Measurements from ENCODE around the gene SEMA4A. TPM values are rescaled to one million over a fixed set of nuclear protein-coding genes. Genes with fewer than 3 reads are reported as not detected.

SEMA4A gene
- total and polyA plus RNA-seq, 4 donors, result 1.1 to 3.5 (median 1.7) TPM

DNA sequence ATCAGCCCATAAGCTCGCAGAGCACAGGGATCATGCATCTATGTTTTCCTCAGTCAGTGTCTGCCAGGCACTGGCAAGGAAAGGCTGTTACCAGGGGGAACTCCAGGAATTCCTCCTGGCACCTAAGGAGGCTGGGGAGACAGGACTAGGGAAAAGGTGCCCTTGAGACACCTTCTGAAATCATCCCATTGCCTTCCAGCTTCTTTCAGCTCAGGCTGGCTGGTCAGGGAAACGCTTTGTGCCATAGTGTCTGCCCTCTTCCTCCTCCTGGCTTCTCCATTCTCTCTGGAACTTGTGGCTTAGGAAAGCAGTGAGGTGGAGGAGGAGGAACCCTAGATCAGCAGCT is 25.1 kb upstream of the SEMA4A start:
- no peak for DNase-seq (ENCODE audit: low spot score)
- 76% methylated on average over 2 of the region's 2 CpGs for WGBS
- no peak overlapping the region for H3K4me3 ChIP-seq (ENCODE audit: low read depth in 1 of 3, low read length in 3 of 3)
- H3K4me1 ChIP-seq (ENCODE audit: control insufficient read depth in 4 of 4, insufficient read depth in 4 of 4, low read length in 3 of 4), result peaks cover 4 to 45% (median 29%) of the 10 kb centered on the region in 4 donors
- peak overlapping the region; percentile 31 to 79 for H3K27ac ChIP-seq (ENCODE audit: low read depth in 1 of 2, low read length in 2 of 2)
- H3K36me3 ChIP-seq (ENCODE audit: control insufficient read depth in 4 of 4, insufficient read depth in 3 of 4, low read depth in 1 of 4, low read length in 3 of 4), result peaks cover 0 to 10% (median 3%) of the 10 kb centered on the region in 4 donors
- no peaks in the 10 kb centered on the region for H3K9me3 ChIP-seq (ENCODE audit: control insufficient read depth in 4 of 4, low read length in 3 of 4)
- no peaks in the 10 kb centered on the region for H3K27me3 ChIP-seq (ENCODE audit: control insufficient read depth in 4 of 4, insufficient read depth in 4 of 4, low read length in 3 of 4)
- TF ChIP-seq, protein P1, sequence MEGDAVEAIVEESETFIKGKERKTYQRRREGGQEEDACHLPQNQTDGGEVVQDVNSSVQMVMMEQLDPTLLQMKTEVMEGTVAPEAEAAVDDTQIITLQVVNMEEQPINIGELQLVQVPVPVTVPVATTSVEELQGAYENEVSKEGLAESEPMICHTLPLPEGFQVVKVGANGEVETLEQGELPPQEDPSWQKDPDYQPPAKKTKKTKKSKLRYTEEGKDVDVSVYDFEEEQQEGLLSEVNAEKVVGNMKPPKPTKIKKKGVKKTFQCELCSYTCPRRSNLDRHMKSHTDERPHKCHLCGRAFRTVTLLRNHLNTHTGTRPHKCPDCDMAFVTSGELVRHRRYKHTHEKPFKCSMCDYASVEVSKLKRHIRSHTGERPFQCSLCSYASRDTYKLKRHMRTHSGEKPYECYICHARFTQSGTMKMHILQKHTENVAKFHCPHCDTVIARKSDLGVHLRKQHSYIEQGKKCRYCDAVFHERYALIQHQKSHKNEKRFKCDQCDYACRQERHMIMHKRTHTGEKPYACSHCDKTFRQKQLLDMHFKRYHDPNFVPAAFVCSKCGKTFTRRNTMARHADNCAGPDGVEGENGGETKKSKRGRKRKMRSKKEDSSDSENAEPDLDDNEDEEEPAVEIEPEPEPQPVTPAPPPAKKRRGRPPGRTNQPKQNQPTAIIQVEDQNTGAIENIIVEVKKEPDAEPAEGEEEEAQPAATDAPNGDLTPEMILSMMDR (IDR thresholded peaks at IDR 0.05; ENCODE audit: low read depth, low read length, missing input control), result no peak
- TF ChIP-seq FOXA2 (IDR thresholded peaks at IDR 0.05) (no peak), EGR1 (IDR thresholded peaks at IDR 0.05; ENCODE audit: low read depth in 2 of 2) (no peak), ZBTB33 (IDR thresholded peaks at IDR 0.05) (no peak), RXRA (IDR thresholded peaks at IDR 0.05) (no peak), GABPA (IDR thresholded peaks at IDR 0.05 in 1 of 2, conservative IDR thresholded peaks at IDR 0.05 in 1 of 2) (no peak), MAX (IDR thresholded peaks at IDR 0.05) (no peak), JUND (IDR thresholded peaks at IDR 0.05) (no peak), SP1 (IDR thresholded peaks at IDR 0.05) (no peak), NR2F2 (IDR thresholded peaks at IDR 0.05) (no peak)
- peak overlapping the region; percentile 1 to 29 for H3K9ac ChIP-seq (ENCODE audit: low read depth in 1 of 2, low read length in 2 of 2)

DNA sequence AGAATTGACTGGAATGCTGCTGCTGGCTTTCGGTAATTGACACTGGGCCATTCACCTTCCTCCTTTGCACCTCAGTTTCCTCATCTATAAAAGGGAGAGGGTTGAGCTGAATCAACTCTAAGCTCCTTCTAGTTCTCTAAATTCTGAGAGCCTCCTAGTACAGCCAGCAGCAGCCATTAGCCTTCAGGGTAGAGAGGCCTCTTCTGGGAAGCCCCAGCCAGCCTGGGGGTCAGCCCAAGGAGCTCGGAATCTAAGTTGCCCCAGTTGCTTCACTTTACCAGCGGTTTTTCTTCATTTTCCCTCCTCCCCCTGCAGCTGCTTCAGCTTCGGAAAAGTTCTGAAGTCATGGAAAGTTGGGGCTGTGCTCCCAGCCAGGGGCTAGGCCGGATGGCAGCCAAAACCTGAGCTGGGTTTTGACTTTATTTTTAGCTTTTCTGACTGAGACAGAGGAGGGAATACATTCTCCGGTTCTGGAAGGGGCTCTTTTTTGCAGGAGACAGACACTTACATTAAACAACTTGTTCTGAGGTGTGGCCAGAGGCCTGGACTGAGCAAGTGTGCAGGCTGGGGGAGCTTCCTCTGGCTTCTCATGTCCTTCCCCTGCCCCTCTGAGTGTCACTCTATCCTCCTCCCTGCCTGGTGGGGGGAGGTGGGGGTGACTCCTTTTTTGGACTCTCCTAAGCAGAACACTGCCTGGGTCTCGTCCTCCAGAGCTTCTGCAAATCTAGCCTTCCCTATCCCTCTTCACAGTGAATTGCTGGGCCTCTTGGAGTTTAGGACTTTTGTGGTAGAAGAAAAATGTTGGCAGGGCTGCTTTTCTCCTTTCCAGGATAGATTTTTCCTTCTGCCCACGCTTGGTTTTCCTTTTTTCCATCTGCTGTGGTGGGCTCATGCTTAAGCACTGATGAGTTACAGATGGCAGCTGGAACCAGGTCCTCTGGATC is 24.5 kb upstream of the SEMA4A start:
- Histone ChIP-seq H3K27ac (ENCODE audit: low read depth in 1 of 2, low read length in 2 of 2) (peak overlapping the region; percentile 31 to 79), H3K36me3 (ENCODE audit: control insufficient read depth in 4 of 4, insufficient read depth in 3 of 4, low read depth in 1 of 4, low read length in 3 of 4) (peaks cover 2 to 15% (median 5%) of the 10 kb centered on the region in 4 donors), H3K4me3 (ENCODE audit: low read depth in 1 of 3, low read length in 3 of 3) (no peak overlapping the region), H3K4me1 (ENCODE audit: control insufficient read depth in 4 of 4, insufficient read depth in 4 of 4, low read length in 3 of 4) (peaks cover 2 to 39% (median 23%) of the 10 kb centered on the region in 4 donors), H3K9ac (ENCODE audit: low read depth in 1 of 2, low read length in 2 of 2) (peak overlapping the region; percentile 29 to 54), H3K9me3 (ENCODE audit: control insufficient read depth in 4 of 4, low read length in 3 of 4) (no peaks in the 10 kb centered on the region), H3K27me3 (ENCODE audit: control insufficient read depth in 4 of 4, insufficient read depth in 4 of 4, low read length in 3 of 4) (no peaks in the 10 kb centered on the region)
- WGBS, result 68% methylated on average over 8 of the region's 8 CpGs
- no peak for DNase-seq (ENCODE audit: low spot score)
- TF ChIP-seq ATF3 (IDR thresholded peaks at IDR 0.05) (no peak), REST (IDR thresholded peaks at IDR 0.05) (no peak), RXRA (IDR thresholded peaks at IDR 0.05) (peak; percentile 13 to 27), RAD21 (IDR thresholded peaks at IDR 0.05) (peak in 1 of 2 donors; percentile 5), FOXA2 (IDR thresholded peaks at IDR 0.05) (no peak), TAF1 (conservative IDR thresholded peaks at IDR 0.05) (no peak), HNF4G (IDR thresholded peaks at IDR 0.05) (no peak), HNF4A (conservative IDR thresholded peaks at IDR 0.05) (no peak), FOXA1 (IDR thresholded peaks at IDR 0.05) (no peak), EGR1 (IDR thresholded peaks at IDR 0.05; ENCODE audit: low read depth in 2 of 2) (no peak), YY1 (IDR thresholded peaks at IDR 0.05) (peak; percentile 24), JUND (IDR thresholded peaks at IDR 0.05) (no peak), SP1 (IDR thresholded peaks at IDR 0.05) (peak; percentile 52), NR2F2 (IDR thresholded peaks at IDR 0.05) (peak; percentile 71), GABPA (IDR thresholded peaks at IDR 0.05 in 1 of 2, conservative IDR thresholded peaks at IDR 0.05 in 1 of 2) (no peak)
- TF ChIP-seq, protein P1 (IDR thresholded peaks at IDR 0.05; ENCODE audit: low read depth, low read length, missing input control), result no peak
